H7 (cell line): ENCODE results near the gene MPND. TPM values are rescaled to one million over a fixed set of nuclear protein-coding genes. Genes with fewer than 3 reads are reported as not detected.

ENCODE experiments used
- DNase-seq: peaks from one replicate; pipeline ENCODE4 v3.0.0; 2012
- H3K27me3 ChIP-seq: 2 replicates; pipeline ENCODE4 v1.6.0; 2011; ENCODE audit warnings: mild to moderate bottlenecking, low read length; ENCODE audit not compliant: control insufficient read depth, insufficient read depth
- H3K36me3 ChIP-seq: replicated peaks from 2 replicates; pipeline ENCODE4 v1.5.1; 2011; ENCODE audit warnings: low read length; ENCODE audit not compliant: control insufficient read depth, insufficient read depth
- H3K4me3 ChIP-seq: 2 replicates; pipeline ENCODE4 v1.5.1; 2011; ENCODE audit warnings: low read depth, mild to moderate bottlenecking, control low read depth, low read length, moderate library complexity; ENCODE audit not compliant: insufficient read depth
- total RNA-seq: library from RNA; depleted of rRNA; stranded (reverse); fragments of >200 nt; shearing (Covaris generic); gene quantifications from 2 replicates; pipeline ENCODE4 v1.2.3, GENCODE V29; 2014

Gene MPND
- total RNA-seq, 1 experiment from 2014 or later: 17.4 TPM

GRCh38 chr19:4373013-4373367 is 29.6 kb downstream of the MPND start:
- Histone ChIP-seq H3K27me3 (no peaks in the 10 kb centered on the region), H3K36me3 (no peaks in the 10 kb centered on the region; the same call in 1 of the 2 replicates), H3K4me3 (no peak overlapping the region)
- peak; percentile 42 for DNase-seq

GRCh38 chr19:4373601-4374497 is 30.5 kb downstream of the MPND start:
- H3K4me3 ChIP-seq: no peak overlapping the region
- no peaks in the 10 kb centered on the region for H3K36me3 ChIP-seq
- no peak for DNase-seq
- H3K27me3 ChIP-seq: no peaks in the 10 kb centered on the region

GRCh38 chr19:4374498-4375163 is 31.3 kb downstream of the MPND start:
- H3K36me3 ChIP-seq: no peaks in the 10 kb centered on the region
- peak; percentile 56 for DNase-seq
- no peaks in the 10 kb centered on the region for H3K27me3 ChIP-seq
- no peak overlapping the region for H3K4me3 ChIP-seq

DNA sequence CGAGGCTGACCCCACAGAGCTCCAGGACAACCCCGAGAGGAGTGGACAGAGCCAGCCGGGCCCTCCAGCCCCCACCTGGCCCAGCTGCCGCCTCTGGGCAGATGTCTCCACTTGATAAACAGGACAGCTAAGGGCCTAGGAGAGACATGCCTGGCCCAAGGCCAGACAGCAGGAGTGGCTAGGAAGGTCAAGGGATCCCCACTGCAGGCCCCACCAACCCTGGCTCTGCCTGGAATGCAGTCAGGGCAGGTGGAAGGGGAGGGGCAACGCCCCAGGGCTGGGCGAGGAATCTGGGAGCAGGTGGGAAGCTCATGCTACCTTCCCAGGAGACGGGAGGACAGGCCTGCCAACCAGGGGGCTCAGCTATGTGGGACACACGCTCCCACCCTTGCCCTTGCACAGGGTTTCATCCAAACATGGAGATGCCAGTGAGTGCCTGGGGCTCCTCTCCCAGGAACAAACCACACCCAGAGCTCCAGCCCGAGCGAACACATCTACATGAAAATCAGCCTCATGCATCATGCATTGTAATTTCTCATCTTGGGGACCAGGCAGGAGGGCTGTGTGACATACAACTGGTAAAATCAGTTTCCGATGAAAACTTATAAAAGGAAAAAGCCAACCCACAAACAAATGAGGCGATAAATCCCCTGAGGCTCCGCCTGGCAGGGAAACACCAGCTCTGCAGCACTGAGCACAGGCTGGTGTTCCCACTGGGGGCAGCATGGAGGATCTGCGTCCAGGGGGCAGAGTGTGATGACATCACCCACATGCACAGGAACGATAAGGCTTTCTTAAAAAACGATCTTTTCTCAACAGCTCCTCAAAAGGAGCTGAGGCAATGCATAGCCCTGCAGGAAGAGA is 32.0 kb downstream of the MPND start:
- peak; percentile 89 for DNase-seq
- no peaks in the 10 kb centered on the region for H3K36me3 ChIP-seq
- no peak overlapping the region for H3K4me3 ChIP-seq
- no peaks in the 10 kb centered on the region for H3K27me3 ChIP-seq

- peak; percentile 55 for DNase-seq
- H3K27me3 ChIP-seq: no peaks in the 10 kb centered on the region
- H3K36me3 ChIP-seq: no peaks in the 10 kb centered on the region
- no peak overlapping the region for H3K4me3 ChIP-seq
Measured at GRCh38 chr19:4376028-4376670, 32.8 kb downstream of the MPND start.

- Histone ChIP-seq H3K36me3 (no peaks in the 10 kb centered on the region), H3K4me3 (no peak overlapping the region), H3K27me3 (no peaks in the 10 kb centered on the region)
- DNase-seq: peak; percentile 59
Measured at GRCh38 chr19:4376671-4376990, 33.3 kb downstream of the MPND start.

DNA sequence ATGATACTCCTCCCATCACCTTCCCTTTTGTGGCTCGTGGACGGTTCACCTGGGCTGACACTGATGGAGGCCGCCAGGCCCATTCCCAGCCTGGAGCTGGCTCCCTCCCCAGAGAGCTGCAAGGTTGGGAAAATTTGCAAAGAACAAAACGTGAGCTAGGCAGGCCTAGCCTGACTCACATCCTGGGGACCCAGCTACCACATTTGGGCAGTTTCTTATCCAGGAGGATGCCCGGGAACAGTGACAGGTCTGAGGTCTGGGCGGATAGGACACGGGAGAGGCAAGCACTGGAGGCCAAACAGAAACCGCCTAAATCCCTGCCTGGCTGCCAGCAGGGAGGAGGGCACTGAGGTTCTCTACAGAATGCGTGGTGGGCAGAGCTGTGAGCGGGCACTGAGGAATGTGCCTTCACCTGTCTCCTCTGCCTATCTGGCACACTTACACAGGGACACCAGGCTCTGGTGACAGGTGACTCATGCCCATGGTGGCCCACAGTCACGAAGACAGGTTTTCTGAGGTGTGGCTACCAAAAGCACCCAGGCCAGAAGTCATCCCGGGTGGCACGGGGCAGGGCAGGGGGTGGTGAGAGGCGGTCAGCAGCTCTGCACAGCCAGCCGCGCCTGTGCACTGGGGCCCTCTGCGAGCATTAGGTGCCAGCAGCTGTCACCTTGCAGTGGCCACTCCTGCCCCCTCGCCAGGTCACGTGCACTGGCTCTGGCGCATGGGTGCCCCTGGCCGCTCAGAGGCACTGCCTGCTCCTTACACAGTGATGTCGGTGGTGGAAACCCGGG is 33.8 kb downstream of the MPND start:
- no peaks in the 10 kb centered on the region for H3K36me3 ChIP-seq
- no peaks in the 10 kb centered on the region for H3K27me3 ChIP-seq
- no peak overlapping the region for H3K4me3 ChIP-seq
- DNase-seq: peak; percentile 47

GRCh38 chr19:4378886-4379285 is 35.5 kb downstream of the MPND start:
- DNase-seq: no peak
- H3K4me3 ChIP-seq: no peak overlapping the region
- H3K27me3 ChIP-seq: no peaks in the 10 kb centered on the region
- H3K36me3 ChIP-seq: no peaks in the 10 kb centered on the region

GRCh38 chr19:4379383-4380253 is 36.3 kb downstream of the MPND start:
- Histone ChIP-seq H3K4me3 (no peak overlapping the region), H3K27me3 (no peaks in the 10 kb centered on the region), H3K36me3 (no peaks in the 10 kb centered on the region; the same call in 1 of the 2 replicates)
- DNase-seq: no peak

- DNase-seq: peak; percentile 48
- Histone ChIP-seq H3K36me3 (no peaks in the 10 kb centered on the region; the same call in none of the 2 replicates), H3K4me3 (no peak overlapping the region), H3K27me3 (no peaks in the 10 kb centered on the region)
Measured at GRCh38 chr19:4380254-4380727, 36.9 kb downstream of the MPND start.

GRCh38 chr19:4385291-4386040 is 42.1 kb downstream of the MPND start:
- no peak overlapping the region for H3K4me3 ChIP-seq
- H3K36me3 ChIP-seq: peaks cover 2% of the 10 kb centered on the region
- no peaks in the 10 kb centered on the region for H3K27me3 ChIP-seq
- peak; percentile 47 for DNase-seq

DNA sequence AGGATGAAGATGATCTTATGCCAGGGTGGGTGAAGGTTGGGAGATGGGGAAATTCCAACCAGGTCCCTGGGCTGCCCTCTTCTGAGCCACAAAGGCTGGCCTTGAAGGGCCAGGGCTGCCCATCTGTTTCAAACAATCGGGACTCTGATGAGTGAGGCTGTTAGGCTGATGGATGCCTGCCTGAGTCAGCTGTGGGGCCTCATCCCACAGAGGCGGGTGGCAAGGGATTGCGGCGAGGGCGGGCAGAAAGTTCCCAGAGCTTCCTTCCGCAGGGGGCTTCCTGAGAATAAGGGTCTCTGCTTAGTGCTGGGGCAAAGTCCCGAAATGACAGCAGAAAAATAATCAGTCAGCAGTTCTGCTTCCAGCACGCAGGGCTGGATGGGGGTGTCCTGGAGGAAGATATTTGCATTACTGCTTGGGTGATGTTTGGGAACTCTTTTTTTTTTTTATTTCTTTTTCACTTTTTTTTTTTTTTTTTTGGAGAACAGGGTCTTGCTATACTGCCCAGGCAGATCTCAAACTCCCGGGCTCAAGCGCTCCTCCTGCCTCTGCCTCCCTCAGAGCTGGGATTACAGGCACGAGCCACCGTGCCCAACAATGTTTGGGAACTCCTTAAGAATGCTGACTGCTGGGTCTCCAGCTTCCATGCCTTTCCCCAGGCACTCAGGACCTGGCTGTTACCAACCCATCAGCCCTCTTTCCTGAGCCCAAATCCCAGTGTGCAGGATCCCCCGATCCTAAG is 42.9 kb downstream of the MPND start:
- peak; percentile 38 for DNase-seq
- no peaks in the 10 kb centered on the region for H3K27me3 ChIP-seq
- H3K36me3 ChIP-seq: peaks cover 2% of the 10 kb centered on the region
- H3K4me3 ChIP-seq: no peak overlapping the region
